Nucleus accumbens (tissue), 56 donors: Measurements from ENCODE around the gene PRRC2B.
"Not testable (repeated sequence)": the region's sequence is repeated elsewhere in the genome, so short reads cannot be mapped to it uniquely, and the experiment has no call there.

Experiments used
- DNase-seq, 56 donors: peaks; one replicate each; lab custom pipeline; 2025; lab: John Stamatoyannopoulos, UW

PRRC2B gene

DNA sequence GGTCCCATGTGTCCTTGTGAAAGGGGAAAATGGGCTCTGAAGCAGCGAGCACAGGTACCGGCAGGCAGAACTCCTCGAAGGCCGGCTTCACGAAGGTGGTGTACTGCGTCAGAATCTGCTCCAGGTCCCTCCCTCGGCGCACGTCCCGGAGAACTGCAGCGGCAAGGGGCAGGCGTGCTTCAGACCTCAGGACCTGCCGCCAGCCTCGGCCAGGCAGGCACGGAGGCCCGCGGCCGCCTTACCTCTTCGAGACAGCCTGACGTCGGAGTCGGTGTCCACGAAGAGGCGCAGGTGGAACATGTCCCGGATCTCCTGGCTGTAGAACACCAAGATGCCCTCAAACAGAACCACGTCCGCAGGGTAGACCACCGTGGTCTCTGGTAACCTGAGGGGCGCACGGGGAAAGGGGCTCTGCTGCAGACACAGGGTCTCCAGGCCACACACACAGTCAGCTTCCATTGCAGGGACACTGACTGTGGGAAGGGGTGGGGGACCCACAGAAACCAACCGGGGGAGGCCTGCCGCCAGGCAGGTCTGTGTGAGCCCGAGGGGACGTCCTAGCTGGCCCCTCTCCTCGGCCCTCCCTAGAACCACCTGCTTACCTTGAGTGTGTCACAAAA lies 135.1 kb downstream of the PRRC2B start:
- no peak for DNase-seq

GRCh38 chr9:131529597-131530545 lies 136.0 kb downstream of the PRRC2B start:
- no peak for DNase-seq

DNA sequence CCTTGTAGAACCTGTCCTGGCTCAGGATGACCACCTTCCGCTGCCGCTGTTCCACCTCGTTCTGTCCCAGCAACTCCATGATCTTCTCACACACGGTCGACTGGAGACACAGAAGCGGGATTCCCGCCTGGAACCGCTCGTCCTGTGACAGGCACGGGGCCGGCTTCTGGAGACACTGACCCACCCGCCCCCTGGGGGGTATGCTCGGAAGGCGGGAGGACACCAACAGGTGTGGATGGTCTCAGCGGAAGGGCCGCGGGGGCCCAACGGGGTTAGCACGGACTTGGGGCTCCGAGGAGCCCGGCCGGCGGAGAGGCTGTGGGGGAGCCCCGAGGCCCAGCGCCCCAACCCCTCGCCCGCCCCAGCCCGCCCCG lies 136.6 kb downstream of the PRRC2B start:
- DNase-seq, result peak in 2 of 56 donors; percentile 31 to 37

DNA sequence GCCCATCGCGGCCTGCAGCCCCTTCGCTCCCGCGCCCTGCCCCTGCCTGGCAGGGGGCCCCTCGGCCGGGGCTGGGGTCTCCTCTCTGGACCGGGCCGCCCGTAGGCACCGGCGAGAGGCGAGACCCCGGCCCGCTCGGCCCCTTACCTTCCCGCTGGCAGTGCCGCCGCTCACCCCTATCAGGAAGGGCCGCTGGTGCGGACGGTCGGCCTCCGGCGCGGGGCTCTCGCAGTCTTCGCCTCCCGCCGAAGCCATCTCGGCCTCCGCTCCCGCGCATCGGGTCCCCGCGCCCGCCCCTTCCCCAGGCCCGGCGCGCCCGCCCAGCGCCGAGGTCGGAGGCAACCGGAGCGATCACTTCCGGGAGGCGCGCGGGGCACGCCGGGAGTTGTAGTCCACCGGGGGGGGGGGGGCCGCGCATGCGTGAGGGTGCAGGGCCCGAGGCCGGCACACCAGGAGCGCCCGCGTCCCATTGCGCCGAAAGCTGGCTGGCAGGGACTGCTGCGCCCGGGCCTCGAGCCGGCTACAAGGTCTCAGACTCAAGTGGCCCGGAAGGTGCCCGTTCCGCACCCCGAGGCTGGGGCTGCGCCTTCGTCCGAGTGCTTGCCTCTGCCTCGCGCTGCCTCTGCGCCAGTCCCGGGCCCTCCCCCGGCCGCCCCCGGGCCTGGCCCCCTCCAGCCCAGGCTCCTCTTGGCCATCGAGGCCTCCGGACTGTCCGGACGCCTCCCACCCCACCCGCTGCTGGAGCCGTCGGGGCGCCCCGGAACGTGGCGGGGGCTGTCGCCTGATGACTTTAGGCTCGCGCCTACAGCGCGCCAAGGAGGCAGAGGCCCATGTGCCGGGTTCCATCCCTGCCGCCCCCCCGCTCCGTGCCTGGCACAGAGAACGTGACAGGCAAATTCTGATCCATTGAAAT lies 137.3 kb downstream of the PRRC2B start, which contains the start of gene UCK1:
TSS of gene UCK1 (minus strand) at position 344 of the 913 bp plus-strand sequence. CDS start at position 255, 89 bp downstream.
- DNase-seq, result peak in 51 of 56 donors; percentile 13 to 86 (median 72)

DNA sequence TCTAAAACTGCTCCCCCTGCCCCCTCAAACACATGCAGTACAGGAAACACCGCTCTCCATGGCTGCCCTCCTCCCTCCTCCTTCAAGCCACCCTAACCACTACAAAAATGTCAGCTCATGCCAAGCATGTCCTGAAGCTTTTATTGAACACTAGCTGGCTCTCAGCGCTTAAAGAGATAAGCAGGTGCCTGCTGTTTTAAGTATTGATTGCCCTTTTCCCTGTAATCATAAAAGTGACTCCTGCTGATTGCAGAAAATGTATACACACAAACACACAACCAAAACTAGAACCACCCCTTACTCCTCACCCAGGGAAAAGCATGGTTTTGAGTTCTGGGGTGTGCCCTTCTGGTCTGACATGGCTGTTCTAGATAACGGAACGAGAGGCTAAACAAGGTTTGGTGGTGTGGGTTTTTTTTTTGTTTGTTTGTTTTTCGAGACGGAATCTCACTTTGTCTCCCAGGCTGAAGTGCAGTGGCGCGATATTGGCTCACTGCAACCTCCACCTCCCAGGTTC lies 140.9 kb downstream of the PRRC2B start:
- no peak for DNase-seq

- no peak for DNase-seq
These were observed 144.1 kb downstream of the PRRC2B start for GRCh38 chr9:131537946-131538345.

- no peak for DNase-seq
These were observed 145.5 kb downstream of the PRRC2B start for GRCh38 chr9:131539223-131539923.

DNA sequence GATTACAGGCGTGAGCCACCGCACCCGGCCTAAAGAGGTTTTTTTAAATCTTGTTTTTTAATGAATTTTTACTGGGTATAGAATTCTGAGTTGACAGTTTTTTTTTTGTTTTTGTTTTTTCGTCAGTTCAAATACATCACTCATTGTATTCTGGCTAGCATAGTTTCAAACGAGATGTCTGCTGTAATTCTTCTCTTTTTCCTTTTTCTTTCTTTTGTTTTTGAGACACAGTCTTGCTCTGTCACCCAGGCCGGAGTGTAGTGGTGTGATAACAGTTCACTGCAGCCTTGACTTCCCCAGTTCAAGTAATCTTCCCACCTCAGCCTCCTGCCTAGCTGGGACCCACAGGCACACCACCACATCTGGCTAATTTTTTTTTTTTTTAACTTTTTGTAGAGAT lies 149.3 kb downstream of the PRRC2B start:
- DNase-seq, result no peak

DNA sequence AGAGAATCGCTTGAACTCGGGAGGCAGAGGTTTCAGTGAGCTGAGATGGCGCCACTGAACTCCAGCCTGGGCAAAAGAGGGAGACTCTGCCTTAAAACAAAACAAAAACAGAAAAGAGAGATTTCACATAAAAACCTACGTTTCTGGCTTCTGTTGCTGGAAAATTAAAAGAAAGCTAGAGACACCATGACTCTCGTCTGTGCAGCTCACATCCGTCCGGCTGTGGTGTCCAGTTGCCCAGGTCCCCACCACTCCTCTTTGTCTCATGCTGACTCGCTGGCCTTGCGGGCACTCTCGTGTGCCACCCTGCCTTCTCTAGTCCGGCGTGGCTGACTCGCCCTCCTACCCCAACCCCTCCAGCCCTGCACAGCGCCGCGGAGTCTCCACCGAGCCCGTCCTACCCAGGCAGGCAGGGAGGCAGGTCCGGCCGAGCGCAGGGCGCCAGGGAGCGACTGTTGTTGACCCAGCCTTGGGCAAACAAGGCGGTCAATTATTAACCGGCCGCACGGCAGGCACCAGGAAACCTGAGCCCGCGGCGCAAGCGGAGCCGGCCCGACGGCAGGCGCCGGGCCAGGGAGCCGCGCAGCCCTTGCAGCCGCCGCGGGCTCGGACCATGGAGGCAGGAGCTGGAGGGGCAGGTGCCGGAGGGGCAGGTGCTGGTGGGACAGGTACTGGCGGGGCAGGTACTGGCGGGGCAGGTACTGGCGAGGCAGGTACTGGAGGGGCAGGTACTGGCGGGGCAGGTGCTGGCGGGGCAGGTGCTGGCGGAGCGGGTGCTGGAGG lies 151.3 kb downstream of the PRRC2B start, which contains the start of gene PRRT1B:
TSS of gene PRRT1B (plus strand) at position 521 of the 783 bp plus-strand sequence. CDS start at position 614, 93 bp downstream.
- DNase-seq, result no peak

GRCh38 chr9:131545786-131546335 lies 152.0 kb downstream of the PRRC2B start:
- DNase-seq, result no peak

- no peak for DNase-seq
These were observed 152.6 kb downstream of the PRRC2B start for GRCh38 chr9:131546336-131547084.

GRCh38 chr9:131549186-131549585 lies 155.3 kb downstream of the PRRC2B start:
- DNase-seq, result not testable (repeated sequence)
